HUES48 (cell line): ENCODE data around the gene DDX39A.
"Not testable (repeated sequence)": the region's sequence is repeated elsewhere in the genome, so short reads cannot be mapped to it uniquely, and the experiment has no call there.

Source experiments
- H3K27ac ChIP-seq: one replicate; pipeline ENCODE4 v1.7.0; 2013; ENCODE audit warnings: low read depth, low read length, inconsistent platforms
- H3K27me3 ChIP-seq: 2 replicates; pipeline ENCODE4 v1.6.1; 2013; ENCODE audit warnings: mild to moderate bottlenecking, low read length; ENCODE audit not compliant: control insufficient read depth, insufficient read depth
- H3K36me3 ChIP-seq: 2 replicates; pipeline ENCODE4 v1.6.1; 2013; ENCODE audit warnings: low read length; ENCODE audit not compliant: control insufficient read depth, insufficient read depth
- H3K4me1 ChIP-seq: 2 replicates; pipeline ENCODE4 v1.6.1; 2013; ENCODE audit warnings: mild to moderate bottlenecking, low read length; ENCODE audit not compliant: control insufficient read depth, insufficient read depth
- H3K4me3 ChIP-seq: 2 replicates; pipeline ENCODE4 v1.5.1; 2013; ENCODE audit warnings: mild to moderate bottlenecking, low read depth, low read length
- H3K9ac ChIP-seq: 2 replicates; pipeline ENCODE4 v1.6.1; 2013; ENCODE audit warnings: mild to moderate bottlenecking, low read depth, low read length, moderate library complexity
- H3K9me3 ChIP-seq: 2 replicates; pipeline ENCODE4 v1.6.1; 2013; ENCODE audit warnings: low read length; ENCODE audit not compliant: control insufficient read depth, insufficient read depth

The DDX39A gene

GRCh38 chr19:14419106-14419813 is at the start of gene DDX39A:
Gene DDX39A, minus strand, starts transcription at chr19:14419341. Its CDS starts 6,121 bp downstream, at chr19:14413220.
- Histone ChIP-seq H3K27ac (peak within 1 kb of the TSS; percentile 93), H3K4me1 (peaks cover 7% of the 10 kb centered on the region; the same call in 1 of the 2 replicates), H3K36me3 (peaks cover 6% of the 10 kb centered on the region)

GRCh38 chr19:14467816-14468215 is 48.7 kb upstream of the DDX39A start:
- H3K9me3 ChIP-seq: no peaks in the 10 kb centered on the region
- no peak overlapping the region for H3K9ac ChIP-seq
- no peak overlapping the region for H3K27ac ChIP-seq
- H3K4me1 ChIP-seq: no peaks in the 10 kb centered on the region
- peaks cover 59% of the 10 kb centered on the region for H3K36me3 ChIP-seq
- no peaks in the 10 kb centered on the region for H3K27me3 ChIP-seq
- H3K4me3 ChIP-seq: no peak overlapping the region

More at GRCh38 chr19:14419106-14419813, at the start of gene DDX39A:
- no peaks in the 10 kb centered on the region for H3K9me3 ChIP-seq
- no peaks in the 10 kb centered on the region for H3K27me3 ChIP-seq
- peak within 1 kb of the TSS; percentile 83 for H3K4me3 ChIP-seq
- peak within 1 kb of the TSS; percentile 68 for H3K9ac ChIP-seq

- Histone ChIP-seq H3K36me3 (peaks cover 62% of the 10 kb centered on the region), H3K4me3 (no peak overlapping the region), H3K9me3 (no peaks in the 10 kb centered on the region), H3K9ac (no peak overlapping the region), H3K27ac (no peak overlapping the region), H3K27me3 (no peaks in the 10 kb centered on the region), H3K4me1 (no peaks in the 10 kb centered on the region)
These were observed 48.2 kb upstream of the DDX39A start for GRCh38 chr19:14467391-14467790.

GRCh38 chr19:14463747-14464146 is 44.6 kb upstream of the DDX39A start:
- H3K9me3 ChIP-seq: no peaks in the 10 kb centered on the region
- H3K36me3 ChIP-seq: peaks cover 56% of the 10 kb centered on the region

GRCh38 chr19:14462401-14462800 is 43.3 kb upstream of the DDX39A start:
- not testable (repeated sequence) for H3K4me3 ChIP-seq, H3K27ac ChIP-seq, H3K4me1 ChIP-seq, H3K9me3 ChIP-seq, H3K9ac ChIP-seq, H3K27me3 ChIP-seq
- H3K36me3 ChIP-seq: peaks cover 55% of the 10 kb centered on the region

More at GRCh38 chr19:14463747-14464146, 44.6 kb upstream of the DDX39A start:
- Histone ChIP-seq H3K4me3 (no peak overlapping the region), H3K27ac (no peak overlapping the region), H3K9ac (no peak overlapping the region), H3K27me3 (no peaks in the 10 kb centered on the region), H3K4me1 (no peaks in the 10 kb centered on the region)

GRCh38 chr19:14460935-14461334 is 41.8 kb upstream of the DDX39A start:
- Histone ChIP-seq H3K27me3 (no peaks in the 10 kb centered on the region), H3K9me3 (no peaks in the 10 kb centered on the region), H3K9ac (no peak overlapping the region), H3K4me1 (no peaks in the 10 kb centered on the region), H3K4me3 (no peak overlapping the region), H3K36me3 (peaks cover 57% of the 10 kb centered on the region), H3K27ac (no peak overlapping the region)

- H3K36me3 ChIP-seq: peaks cover 51% of the 10 kb centered on the region
- no peaks in the 10 kb centered on the region for H3K9me3 ChIP-seq
- no peak overlapping the region for H3K4me3 ChIP-seq
- H3K9ac ChIP-seq: no peak overlapping the region
- H3K27me3 ChIP-seq: no peaks in the 10 kb centered on the region
- H3K4me1 ChIP-seq: no peaks in the 10 kb centered on the region
- H3K27ac ChIP-seq: no peak overlapping the region
These were observed 40.6 kb upstream of the DDX39A start for GRCh38 chr19:14459703-14460102.

GRCh38 chr19:14452303-14452702 is 33.2 kb upstream of the DDX39A start:
- not testable (repeated sequence) for H3K9ac ChIP-seq, H3K4me1 ChIP-seq, H3K27ac ChIP-seq, H3K9me3 ChIP-seq, H3K27me3 ChIP-seq, H3K4me3 ChIP-seq
- H3K36me3 ChIP-seq: peaks cover 59% of the 10 kb centered on the region

- Histone ChIP-seq H3K27me3 (no peaks in the 10 kb centered on the region), H3K27ac (no peak overlapping the region), H3K4me1 (no peaks in the 10 kb centered on the region), H3K9me3 (no peaks in the 10 kb centered on the region), H3K4me3 (no peak overlapping the region), H3K36me3 (peaks cover 69% of the 10 kb centered on the region), H3K9ac (no peak overlapping the region)
These were observed 31.7 kb upstream of the DDX39A start for GRCh38 chr19:14450876-14451275.

GRCh38 chr19:14450168-14450874 is 31.2 kb upstream of the DDX39A start:
- no peaks in the 10 kb centered on the region for H3K27me3 ChIP-seq
- no peak overlapping the region for H3K27ac ChIP-seq
- no peaks in the 10 kb centered on the region for H3K9me3 ChIP-seq
- H3K4me1 ChIP-seq: no peaks in the 10 kb centered on the region
- no peak overlapping the region for H3K9ac ChIP-seq
- H3K4me3 ChIP-seq: no peak overlapping the region
- H3K36me3 ChIP-seq: peaks cover 72% of the 10 kb centered on the region

GRCh38 chr19:14449321-14449720 is 30.2 kb upstream of the DDX39A start:
- Histone ChIP-seq H3K27me3 (no peaks in the 10 kb centered on the region), H3K4me1 (no peaks in the 10 kb centered on the region), H3K9ac (no peak overlapping the region), H3K4me3 (no peak overlapping the region), H3K9me3 (no peaks in the 10 kb centered on the region), H3K36me3 (peaks cover 73% of the 10 kb centered on the region), H3K27ac (no peak overlapping the region)
